GM23338 (cell line): ENCODE measurements around the gene IGSF8. TPM values are rescaled to one million over a fixed set of nuclear protein-coding genes. Genes with fewer than 3 reads are reported as not detected.

Source experiments
- ATAC-seq: fragments of 200-7000 bp; cut with Tn5 transposase; 3 replicates; pipeline ENCODE4 v1.9.1; 2020
- DNase-seq: peaks from one replicate; pipeline ENCODE4 v3.0.0-alpha.2; 2015; ENCODE audit warnings: low spot score
- H2AFZ ChIP-seq: fragments of 200-600 bp; sonication (generic); 2 replicates; pipeline ENCODE4 v1.8.0; 2016; ENCODE audit warnings: antibody characterized with exemption, mild to moderate bottlenecking, moderate library complexity
- H3F3A ChIP-seq: fragments of 200-600 bp; sonication (generic); replicated peaks from 2 replicates; pipeline ENCODE4 v1.8.0; 2017; ENCODE audit warnings: antibody characterized with exemption, mixed run types, low read depth
- H3K27ac ChIP-seq: fragments of 200-600 bp; sonication (generic); 2 replicates; pipeline ENCODE4 v1.6.1; 2016; ENCODE audit warnings: low read depth
- H3K27me3 ChIP-seq: fragments of 200-600 bp; sonication (generic); 2 replicates; pipeline ENCODE4 v1.8.0; 2016; ENCODE audit warnings: mild to moderate bottlenecking, mixed run types, moderate library complexity; ENCODE audit not compliant: insufficient read depth
- H3K36me3 ChIP-seq: fragments of 200-600 bp; sonication (generic); 2 replicates; pipeline ENCODE4 v1.8.0; 2016; ENCODE audit warnings: mild to moderate bottlenecking; ENCODE audit not compliant: insufficient read depth
- H3K4me1 ChIP-seq: fragments of 200-600 bp; sonication (generic); 2 replicates; pipeline ENCODE4 v1.8.0; 2016; ENCODE audit warnings: mild to moderate bottlenecking, moderate library complexity; ENCODE audit not compliant: insufficient read depth
- H3K4me2 ChIP-seq: fragments of 200-600 bp; sonication (generic); 2 replicates; pipeline ENCODE4 v1.7.1; 2017; ENCODE audit warnings: mixed run types
- H3K4me3 ChIP-seq: fragments of 200-600 bp; sonication (generic); 2 replicates; pipeline ENCODE4 v1.6.1; 2016; ENCODE audit warnings: mixed run types
- H3K79me2 ChIP-seq: fragments of 200-600 bp; sonication (generic); replicated peaks from 2 replicates; pipeline ENCODE4 v1.8.0; 2017; ENCODE audit warnings: mild to moderate bottlenecking; ENCODE audit not compliant: insufficient read depth
- H3K9me2 ChIP-seq: fragments of 200-600 bp; sonication (generic); 2 replicates; pipeline ENCODE4 v1.8.0; 2017; ENCODE audit not compliant: insufficient read depth
- H4K20me1 ChIP-seq: fragments of 200-600 bp; sonication (generic); replicated peaks from 2 replicates; pipeline ENCODE4 v1.8.0; 2017; ENCODE audit warnings: mild to moderate bottlenecking; ENCODE audit not compliant: insufficient read depth
- H3K27ac Mint-ChIP-seq: 2 replicates; pipeline ENCODE4 v1.8.0; 2020; ENCODE audit warnings: inconsistent platforms, mild to moderate bottlenecking, moderate library complexity, mixed read lengths
- H3K27me3 Mint-ChIP-seq: 3 replicates; pipeline ENCODE4 v1.8.0; 2022; ENCODE audit warnings: low read depth, mild to moderate bottlenecking, moderate library complexity, mixed read lengths, inconsistent platforms; ENCODE audit not compliant: insufficient read depth, poor library complexity
- H3K36me3 Mint-ChIP-seq: 3 replicates; pipeline ENCODE4 v1.8.0; 2021; ENCODE audit warnings: low read depth, mild to moderate bottlenecking, inconsistent platforms, moderate library complexity, mixed read lengths
- H3K4me1 Mint-ChIP-seq: 3 replicates; pipeline ENCODE4 v1.8.0; 2020; ENCODE audit warnings: mild to moderate bottlenecking, inconsistent platforms, mixed read lengths
- H3K4me3 Mint-ChIP-seq: 3 replicates; pipeline ENCODE4 v1.8.0; 2021; ENCODE audit warnings: moderate library complexity, mild to moderate bottlenecking, inconsistent platforms, mixed read lengths
- H3K9me3 Mint-ChIP-seq: 3 replicates; pipeline ENCODE4 v1.8.0; 2020; ENCODE audit warnings: moderate library complexity, mild to moderate bottlenecking, inconsistent platforms, mixed read lengths
- CREB1 ChIP-seq: fragments of 250-450 bp; sonication (Bioruptor Pico); IDR thresholded peaks from 2 replicates; pipeline ENCODE4 v1.5.0; 2020; ENCODE audit warnings: low read depth, mild to moderate bottlenecking, moderate library complexity
- ETS1 ChIP-seq: IDR thresholded peaks from 2 replicates; pipeline ENCODE4 v1.6.1; 2016; ENCODE audit warnings: antibody characterized with exemption
- EZH2phosphoT487 ChIP-seq: fragments of 200-600 bp; sonication (generic); IDR thresholded peaks from one replicate; pipeline ENCODE4 v1.8.1; 2018; ENCODE audit warnings: antibody characterized with exemption; ENCODE audit not compliant: unreplicated experiment
- JUNB ChIP-seq: IDR thresholded peaks from one replicate; pipeline ENCODE4 v1.6.1; 2016; ENCODE audit warnings: antibody characterized with exemption; ENCODE audit not compliant: unreplicated experiment
- NANOG ChIP-seq: IDR thresholded peaks from 2 replicates; pipeline ENCODE4 v1.6.1; 2016; ENCODE audit warnings: antibody characterized with exemption, borderline replicate concordance
- POLR2AphosphoS5 ChIP-seq: IDR thresholded peaks from 2 replicates; pipeline ENCODE4 v1.6.1; 2016; ENCODE audit warnings: antibody characterized with exemption, low read depth
- ZNF114 ChIP-seq: fragments of 250-450 bp; sonication (Bioruptor Pico); IDR thresholded peaks from 2 replicates; pipeline ENCODE4 v1.5.0; 2020; ENCODE audit warnings: mild to moderate bottlenecking, moderate library complexity
- ZNF331 ChIP-seq: fragments of 250-450 bp; sonication (Bioruptor Pico); IDR thresholded peaks from 2 replicates; pipeline ENCODE4 v1.5.0; 2020; ENCODE audit warnings: low read depth, mild to moderate bottlenecking, moderate library complexity
- polyA plus RNA-seq: library from polyadenylated mRNA; unstranded; fragments of >200 nt; fragmentation: Nextera tagmentation; extraction: Ambion mirVana; gene quantifications from 2 replicates; pipeline ENCODE4 v1.2.1, GENCODE V29; 2016
- total RNA-seq: library from RNA; depleted of rRNA; stranded (reverse); fragments of >200 nt; shearing (Covaris generic); gene quantifications from 2 replicates; pipeline ENCODE4 v1.2.3, GENCODE V29; 2014
- TF ChIP-seq, protein P1 (sequence below): IDR thresholded peaks from one replicate; pipeline ENCODE4 v1.6.1; 2018; ENCODE audit warnings: antibody characterized with exemption; ENCODE audit not compliant: unreplicated experiment
- TF ChIP-seq, protein P2 (sequence below), 2 experiments: fragments of 200-600 bp in 1 of 2; sonication (generic) in 1 of 2; conservative IDR thresholded peaks; 2 replicates each; pipeline versions ENCODE4 v1.5.1 to v1.6.1; 2016 to 2017; ENCODE audit warnings: antibody characterized with exemption in 2 of 2, low read depth in 2 of 2, mild to moderate bottlenecking in 2 of 2, moderate library complexity in 1 of 2

Gene IGSF8
- total and polyA plus RNA-seq, 2 experiments from 2014 or later = 38.4 to 120 TPM

GRCh38 chr1:160069460-160070231 is 28.8 kb downstream of the IGSF8 start, which contains the start of gene KCNJ10:
Gene KCNJ10 (minus strand): TSS chr1:160070160. CDS start chr1:160042532, 27,628 bp downstream.
- Histone ChIP-seq H3K9me2 (no peaks in the 10 kb centered on the region), H3K27ac (no peak within 1 kb of the TSS), H3K4me2 (peak within 1 kb of the TSS; percentile 83), H3K36me3 (no peaks in the 10 kb centered on the region), H3F3A (peaks cover 4% of the 10 kb centered on the region; the same call in 1 of the 2 replicates), H3K4me1 (peaks cover 21% of the 10 kb centered on the region), H3K4me3 (peak within 1 kb of the TSS; percentile 87), H4K20me1 (no peaks in the 10 kb centered on the region), H3K27me3 (peaks cover 42% of the 10 kb centered on the region), H3K79me2 (no peaks in the 10 kb centered on the region), H2AFZ (peak within 1 kb of the TSS; percentile 97)
- peak within 1 kb of the TSS; percentile 84 for H3K4me3 Mint-ChIP-seq
- no peak for TF ChIP-seq CREB1
- TF ChIP-seq, protein P1, sequence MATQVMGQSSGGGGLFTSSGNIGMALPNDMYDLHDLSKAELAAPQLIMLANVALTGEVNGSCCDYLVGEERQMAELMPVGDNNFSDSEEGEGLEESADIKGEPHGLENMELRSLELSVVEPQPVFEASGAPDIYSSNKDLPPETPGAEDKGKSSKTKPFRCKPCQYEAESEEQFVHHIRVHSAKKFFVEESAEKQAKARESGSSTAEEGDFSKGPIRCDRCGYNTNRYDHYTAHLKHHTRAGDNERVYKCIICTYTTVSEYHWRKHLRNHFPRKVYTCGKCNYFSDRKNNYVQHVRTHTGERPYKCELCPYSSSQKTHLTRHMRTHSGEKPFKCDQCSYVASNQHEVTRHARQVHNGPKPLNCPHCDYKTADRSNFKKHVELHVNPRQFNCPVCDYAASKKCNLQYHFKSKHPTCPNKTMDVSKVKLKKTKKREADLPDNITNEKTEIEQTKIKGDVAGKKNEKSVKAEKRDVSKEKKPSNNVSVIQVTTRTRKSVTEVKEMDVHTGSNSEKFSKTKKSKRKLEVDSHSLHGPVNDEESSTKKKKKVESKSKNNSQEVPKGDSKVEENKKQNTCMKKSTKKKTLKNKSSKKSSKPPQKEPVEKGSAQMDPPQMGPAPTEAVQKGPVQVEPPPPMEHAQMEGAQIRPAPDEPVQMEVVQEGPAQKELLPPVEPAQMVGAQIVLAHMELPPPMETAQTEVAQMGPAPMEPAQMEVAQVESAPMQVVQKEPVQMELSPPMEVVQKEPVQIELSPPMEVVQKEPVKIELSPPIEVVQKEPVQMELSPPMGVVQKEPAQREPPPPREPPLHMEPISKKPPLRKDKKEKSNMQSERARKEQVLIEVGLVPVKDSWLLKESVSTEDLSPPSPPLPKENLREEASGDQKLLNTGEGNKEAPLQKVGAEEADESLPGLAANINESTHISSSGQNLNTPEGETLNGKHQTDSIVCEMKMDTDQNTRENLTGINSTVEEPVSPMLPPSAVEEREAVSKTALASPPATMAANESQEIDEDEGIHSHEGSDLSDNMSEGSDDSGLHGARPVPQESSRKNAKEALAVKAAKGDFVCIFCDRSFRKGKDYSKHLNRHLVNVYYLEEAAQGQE = no peak
- no peak for TF ChIP-seq NANOG
- no peak for TF ChIP-seq EZH2phosphoT487
- TF ChIP-seq, protein P2, sequence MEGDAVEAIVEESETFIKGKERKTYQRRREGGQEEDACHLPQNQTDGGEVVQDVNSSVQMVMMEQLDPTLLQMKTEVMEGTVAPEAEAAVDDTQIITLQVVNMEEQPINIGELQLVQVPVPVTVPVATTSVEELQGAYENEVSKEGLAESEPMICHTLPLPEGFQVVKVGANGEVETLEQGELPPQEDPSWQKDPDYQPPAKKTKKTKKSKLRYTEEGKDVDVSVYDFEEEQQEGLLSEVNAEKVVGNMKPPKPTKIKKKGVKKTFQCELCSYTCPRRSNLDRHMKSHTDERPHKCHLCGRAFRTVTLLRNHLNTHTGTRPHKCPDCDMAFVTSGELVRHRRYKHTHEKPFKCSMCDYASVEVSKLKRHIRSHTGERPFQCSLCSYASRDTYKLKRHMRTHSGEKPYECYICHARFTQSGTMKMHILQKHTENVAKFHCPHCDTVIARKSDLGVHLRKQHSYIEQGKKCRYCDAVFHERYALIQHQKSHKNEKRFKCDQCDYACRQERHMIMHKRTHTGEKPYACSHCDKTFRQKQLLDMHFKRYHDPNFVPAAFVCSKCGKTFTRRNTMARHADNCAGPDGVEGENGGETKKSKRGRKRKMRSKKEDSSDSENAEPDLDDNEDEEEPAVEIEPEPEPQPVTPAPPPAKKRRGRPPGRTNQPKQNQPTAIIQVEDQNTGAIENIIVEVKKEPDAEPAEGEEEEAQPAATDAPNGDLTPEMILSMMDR (conservative IDR thresholded peaks at IDR 0.05; ENCODE audit: low read depth in 2 of 2) = no peak
- no peak for TF ChIP-seq JUNB
- TF ChIP-seq POLR2AphosphoS5 = no peak
- TF ChIP-seq ZNF331 (CRISPR knock-in tag) = no peak
- no peak for TF ChIP-seq ETS1
- no peak for TF ChIP-seq ZNF114 (CRISPR knock-in tag)
- no peaks in the 10 kb centered on the region; the same call in 2 of the 3 replicates for H3K9me3 Mint-ChIP-seq
- H3K36me3 Mint-ChIP-seq = no peaks in the 10 kb centered on the region
- ATAC-seq (peak; percentile 20), DNase-seq (no peak)
- H3K27ac Mint-ChIP-seq = no peak within 1 kb of the TSS
- H3K27me3 Mint-ChIP-seq = peaks cover 16% of the 10 kb centered on the region
- peaks cover 30% of the 10 kb centered on the region for H3K4me1 Mint-ChIP-seq
